GM12878 (cell line): ENCODE measurements around the gene PRRT1B.

Experiments used
- CBX3 ChIP-seq: fragments of 200-600 bp; sonication (generic); IDR thresholded peaks from 2 replicates; pipeline ENCODE4 v1.6.1; 2016; ENCODE audit warnings: low read depth, borderline replicate concordance
- CTCF ChIP-seq, 3 experiments: IDR thresholded peaks in 2 of 3; conservative IDR thresholded peaks in 1 of 3; 2 replicates each; pipeline ENCODE4 v1.5.1; 2011; ENCODE audit warnings: low read depth in 3 of 3, low read length in 3 of 3, mild to moderate bottlenecking in 3 of 3, control low read depth in 2 of 3, moderate library complexity in 2 of 3, inconsistent platforms in 1 of 3, mixed read lengths in 1 of 3; ENCODE audit not compliant: control insufficient read depth in 2 of 3, insufficient read depth in 1 of 3; ENCODE audit errors: extremely low read depth in 1 of 3
- GABPA ChIP-seq: IDR thresholded peaks from 2 replicates; pipeline ENCODE4 v1.6.1; 2014; ENCODE audit warnings: antibody characterized with exemption, low read depth, mild to moderate bottlenecking, inconsistent platforms
- GATAD2B ChIP-seq: fragments of 450-650 bp; conservative IDR thresholded peaks from 2 replicates; pipeline ENCODE4 v1.6.1; 2017; ENCODE audit warnings: low read depth, mild to moderate bottlenecking, moderate library complexity
- PBX3 ChIP-seq: IDR thresholded peaks from 2 replicates; pipeline ENCODE4 v1.6.1; 2011; ENCODE audit warnings: mild to moderate bottlenecking, low read depth, low read length, moderate library complexity; ENCODE audit not compliant: insufficient replicate concordance
- SIN3A ChIP-seq: IDR thresholded peaks from 2 replicates; pipeline ENCODE4 v1.6.1; 2012; ENCODE audit warnings: low read depth, low read length, improper control_type of control experiment
- TAF1 ChIP-seq: IDR thresholded peaks from 2 replicates; pipeline ENCODE4 v1.6.1; 2011; ENCODE audit warnings: mild to moderate bottlenecking, low read depth, low read length, borderline replicate concordance
- ZBTB33 ChIP-seq: fragments of 450-650 bp; IDR thresholded peaks from 2 replicates; pipeline ENCODE4 v1.6.1; 2017; ENCODE audit warnings: mild to moderate bottlenecking

- TF ChIP-seq CTCF (IDR thresholded peaks at IDR 0.05 in 2 of 3, conservative IDR thresholded peaks at IDR 0.05 in 1 of 3; ENCODE audit: control insufficient read depth in 2 of 3, extremely low read depth in 1 of 3, insufficient read depth in 1 of 3, low read depth in 3 of 3, low read length in 3 of 3) (no peak), PBX3 (no peak), GABPA (no peak), TAF1 (no peak), ZBTB33 (no peak), SIN3A (no peak), CBX3 (no peak), GATAD2B (no peak)
These were observed 43.9 kb downstream of the PRRT1B start for GRCh38 chr9:131589124-131589711.
